Nephron progenitor cell (in vitro differentiated cells): ENCODE data around the gene CARMIL1.

ENCODE experiments used
- DNase-seq: peaks from one replicate; pipeline ENCODE4 v3.0.0; 2021
- H3K27ac Mint-ChIP-seq: 2 replicates; pipeline ENCODE4 v1.8.0; 2021; ENCODE audit warnings: mild to moderate bottlenecking, moderate library complexity, mixed read lengths
- H3K27me3 Mint-ChIP-seq: 2 replicates; pipeline ENCODE4 v1.8.0; 2021; ENCODE audit warnings: mild to moderate bottlenecking, low read depth, mixed read lengths; ENCODE audit not compliant: poor library complexity
- H3K36me3 Mint-ChIP-seq: 2 replicates; pipeline ENCODE4 v1.8.0; 2021; ENCODE audit warnings: low read depth, mixed read lengths
- H3K4me1 Mint-ChIP-seq: 2 replicates; pipeline ENCODE4 v1.8.0; 2021; ENCODE audit warnings: mixed read lengths
- H3K4me3 Mint-ChIP-seq: 2 replicates; pipeline ENCODE4 v1.8.0; 2021; ENCODE audit warnings: mild to moderate bottlenecking, moderate library complexity, mixed read lengths
- H3K9me3 Mint-ChIP-seq: 2 replicates; pipeline ENCODE4 v1.8.0; 2021; ENCODE audit warnings: mild to moderate bottlenecking, moderate library complexity, mixed read lengths
- TF ChIP-seq, protein P1 (sequence below): fragments of 200-600 bp; sonication (generic); IDR thresholded peaks from 2 replicates; pipeline ENCODE4 v1.5.0; 2021; ENCODE audit warnings: antibody characterized with exemption

CARMIL1 gene

DNA sequence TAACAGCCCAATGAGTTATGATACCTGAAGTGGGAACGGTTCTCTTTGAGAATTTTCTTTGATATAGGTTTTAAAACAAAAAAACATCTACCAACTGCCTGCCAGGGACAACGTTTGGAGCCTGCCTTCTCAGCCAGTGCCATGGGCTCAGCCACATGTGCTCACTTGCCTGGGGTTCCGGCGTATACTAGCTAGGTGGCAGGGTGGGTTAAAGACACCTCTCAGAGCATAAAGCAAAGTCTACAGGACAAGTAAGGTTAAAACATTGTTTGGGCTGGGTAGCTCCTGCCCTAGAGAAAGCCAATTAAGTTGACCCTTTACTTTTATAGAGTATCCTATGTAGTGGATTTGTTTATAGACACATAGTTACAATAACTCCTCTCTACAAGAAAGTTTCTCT, 334.9 kb downstream of the CARMIL1 start:
- Mint-ChIP-seq H3K9me3 (no peaks in the 10 kb centered on the region), H3K4me3 (no peak overlapping the region), H3K27me3 (no peaks in the 10 kb centered on the region), H3K27ac (no peak overlapping the region), H3K4me1 (no peaks in the 10 kb centered on the region), H3K36me3 (no peaks in the 10 kb centered on the region)
- TF ChIP-seq, protein P1, sequence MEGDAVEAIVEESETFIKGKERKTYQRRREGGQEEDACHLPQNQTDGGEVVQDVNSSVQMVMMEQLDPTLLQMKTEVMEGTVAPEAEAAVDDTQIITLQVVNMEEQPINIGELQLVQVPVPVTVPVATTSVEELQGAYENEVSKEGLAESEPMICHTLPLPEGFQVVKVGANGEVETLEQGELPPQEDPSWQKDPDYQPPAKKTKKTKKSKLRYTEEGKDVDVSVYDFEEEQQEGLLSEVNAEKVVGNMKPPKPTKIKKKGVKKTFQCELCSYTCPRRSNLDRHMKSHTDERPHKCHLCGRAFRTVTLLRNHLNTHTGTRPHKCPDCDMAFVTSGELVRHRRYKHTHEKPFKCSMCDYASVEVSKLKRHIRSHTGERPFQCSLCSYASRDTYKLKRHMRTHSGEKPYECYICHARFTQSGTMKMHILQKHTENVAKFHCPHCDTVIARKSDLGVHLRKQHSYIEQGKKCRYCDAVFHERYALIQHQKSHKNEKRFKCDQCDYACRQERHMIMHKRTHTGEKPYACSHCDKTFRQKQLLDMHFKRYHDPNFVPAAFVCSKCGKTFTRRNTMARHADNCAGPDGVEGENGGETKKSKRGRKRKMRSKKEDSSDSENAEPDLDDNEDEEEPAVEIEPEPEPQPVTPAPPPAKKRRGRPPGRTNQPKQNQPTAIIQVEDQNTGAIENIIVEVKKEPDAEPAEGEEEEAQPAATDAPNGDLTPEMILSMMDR, result no peak
- no peak for DNase-seq

DNA sequence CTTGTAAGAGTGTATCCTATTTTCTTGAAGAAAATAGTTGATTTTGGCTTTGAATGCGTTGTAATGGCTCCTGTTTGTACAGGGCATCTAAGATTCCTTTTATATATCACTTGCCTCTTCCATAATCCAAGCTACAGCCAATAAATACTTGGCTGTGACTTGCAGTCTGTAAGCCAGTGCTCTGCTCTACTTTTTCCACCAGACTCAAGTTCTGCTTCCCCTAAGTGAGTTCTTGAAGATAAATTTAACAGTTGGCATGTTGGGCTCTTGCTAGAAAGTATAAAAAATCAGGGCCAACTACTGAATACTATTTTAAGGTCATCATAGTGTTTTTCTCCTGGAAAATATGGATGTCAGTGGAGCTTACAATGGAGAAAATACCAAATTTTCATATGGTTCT, 336.3 kb downstream of the CARMIL1 start:
- no peaks in the 10 kb centered on the region for H3K9me3 Mint-ChIP-seq
- H3K4me1 Mint-ChIP-seq, result no peaks in the 10 kb centered on the region
- no peak overlapping the region for H3K4me3 Mint-ChIP-seq
- no peak overlapping the region for H3K27ac Mint-ChIP-seq
- no peaks in the 10 kb centered on the region for H3K27me3 Mint-ChIP-seq
- no peak for DNase-seq
- TF ChIP-seq, protein P1, result no peak
- no peaks in the 10 kb centered on the region for H3K36me3 Mint-ChIP-seq

DNA sequence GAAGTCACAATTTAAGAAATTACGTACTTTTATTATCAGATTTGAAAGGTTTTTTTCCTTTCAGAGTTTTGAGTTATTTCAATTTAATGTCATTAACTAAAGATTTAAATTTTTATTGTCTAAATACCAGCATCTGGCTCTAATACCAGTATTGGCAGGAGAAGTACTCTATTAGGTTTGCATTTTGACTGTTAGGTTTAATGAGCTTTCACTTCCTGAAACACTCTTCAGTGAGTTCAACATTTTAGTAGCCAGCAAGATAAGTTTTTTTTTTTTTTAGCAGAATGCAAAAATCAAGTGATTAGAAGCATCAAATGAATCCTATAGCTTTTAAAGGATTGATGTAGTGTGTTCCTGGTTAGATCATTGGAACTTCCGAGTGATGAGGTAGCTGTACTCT, 338.8 kb downstream of the CARMIL1 start:
- Mint-ChIP-seq H3K4me3 (no peak overlapping the region), H3K9me3 (no peaks in the 10 kb centered on the region), H3K27ac (no peak overlapping the region), H3K4me1 (no peaks in the 10 kb centered on the region), H3K36me3 (no peaks in the 10 kb centered on the region), H3K27me3 (no peaks in the 10 kb centered on the region)
- TF ChIP-seq, protein P1, result no peak
- DNase-seq, result no peak

DNA sequence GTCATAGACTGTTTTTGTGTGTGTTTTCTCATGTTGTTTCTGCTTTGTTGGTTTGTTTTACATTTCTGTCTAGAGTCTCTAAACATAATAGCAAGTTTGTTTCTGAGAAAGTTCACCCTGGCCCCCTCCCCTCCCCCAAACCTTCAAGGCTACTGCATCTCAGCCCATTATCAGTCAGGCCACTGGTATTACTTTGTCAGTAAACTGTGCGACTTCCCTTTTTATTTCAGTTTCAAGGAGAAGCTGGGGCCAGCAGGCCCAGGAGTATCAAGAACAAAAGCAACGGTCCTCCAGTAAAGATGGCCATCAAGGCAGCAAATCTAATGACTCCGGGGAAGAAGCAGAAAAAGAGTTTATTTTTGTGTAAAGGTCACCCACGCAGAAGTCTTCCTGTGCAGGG, 340.0 kb downstream of the CARMIL1 start:
- Mint-ChIP-seq H3K27ac (peak overlapping the region; percentile 70), H3K27me3 (no peaks in the 10 kb centered on the region), H3K9me3 (no peaks in the 10 kb centered on the region), H3K4me1 (no peaks in the 10 kb centered on the region), H3K4me3 (no peak overlapping the region), H3K36me3 (no peaks in the 10 kb centered on the region)
- TF ChIP-seq, protein P1, result no peak
- DNase-seq, result no peak

DNA sequence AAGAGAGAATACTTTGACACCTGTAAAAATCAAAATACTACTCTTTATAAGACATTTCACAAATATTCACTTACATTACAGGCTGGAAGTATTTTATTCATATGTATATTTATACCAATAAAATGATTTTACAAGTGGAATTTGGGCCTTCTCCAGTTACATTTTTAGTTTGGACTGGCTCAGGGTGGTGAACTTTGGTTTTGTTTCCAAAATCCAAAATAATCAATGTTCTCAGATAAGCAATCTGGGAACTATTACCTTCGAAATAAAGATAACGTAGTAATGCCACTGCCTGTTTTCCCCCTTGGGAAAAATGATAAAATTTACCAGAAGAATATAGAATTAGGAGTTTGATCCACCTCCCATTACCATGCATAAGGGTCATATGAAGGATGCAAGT, 341.2 kb downstream of the CARMIL1 start:
- no peak overlapping the region for H3K4me3 Mint-ChIP-seq
- DNase-seq, result no peak
- no peaks in the 10 kb centered on the region for H3K9me3 Mint-ChIP-seq
- H3K27me3 Mint-ChIP-seq, result no peaks in the 10 kb centered on the region
- no peaks in the 10 kb centered on the region for H3K36me3 Mint-ChIP-seq
- H3K4me1 Mint-ChIP-seq, result no peaks in the 10 kb centered on the region
- TF ChIP-seq, protein P1, result no peak
- no peak overlapping the region for H3K27ac Mint-ChIP-seq

DNA sequence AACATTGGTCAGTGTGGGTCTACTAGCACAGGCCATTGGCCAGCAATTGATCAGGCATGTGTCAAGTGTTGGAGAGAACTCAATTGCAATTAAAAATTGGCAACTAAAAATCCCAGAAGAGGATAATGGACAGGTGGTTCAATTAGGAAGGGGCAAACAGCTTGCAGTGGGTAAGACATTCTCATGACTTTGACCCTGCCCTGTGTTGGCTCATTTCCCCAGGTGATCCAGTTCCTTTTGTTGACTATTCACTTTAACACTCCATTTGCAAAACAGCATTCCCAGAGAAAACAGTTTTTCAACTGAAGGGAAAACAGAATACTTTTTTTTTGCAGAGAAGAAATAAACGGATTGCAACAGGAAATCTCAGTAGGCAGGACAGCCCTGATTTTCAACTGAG, 343.9 kb downstream of the CARMIL1 start:
- Mint-ChIP-seq H3K27me3 (no peaks in the 10 kb centered on the region), H3K36me3 (no peaks in the 10 kb centered on the region), H3K27ac (no peak overlapping the region), H3K4me3 (no peak overlapping the region), H3K4me1 (no peaks in the 10 kb centered on the region), H3K9me3 (no peaks in the 10 kb centered on the region)
- no peak for DNase-seq
- TF ChIP-seq, protein P1, result no peak
